Gastrocnemius medialis (tissue), 4 donors: ENCODE results near the gene EGF. TPM values are rescaled to one million over a fixed set of nuclear protein-coding genes. Genes with fewer than 3 reads are reported as not detected.

ENCODE experiments used
- ATAC-seq, 2 donors: fragments of 150-250 bp; one replicate each; pipeline ENCODE4 v1.9.1; 2016
- DNase-seq, 2 donors: peaks; one replicate each; pipeline ENCODE4 v3.0.0-alpha.2; 2019
- H3K27ac ChIP-seq, 4 donors: fragments of 200-600 bp; sonication (generic); 1 replicate in 1 of 4; 2 replicates in 3 of 4; pipeline ENCODE4 v1.5.1; 2016 to 2018; ENCODE audit warnings: mild to moderate bottlenecking in 2 of 4, moderate library complexity in 1 of 4
- H3K27me3 ChIP-seq, 3 donors: fragments of 200-600 bp; sonication (generic) in 2 of 3; 1 replicate in 1 of 3; 2 replicates in 2 of 3; pipeline versions ENCODE4 v1.5.1 to v1.6.0; 2016 to 2019; ENCODE audit warnings: mild to moderate bottlenecking in 1 of 3, moderate library complexity in 1 of 3
- H3K36me3 ChIP-seq, 2 donors: fragments of 200-600 bp; sonication (generic) in 1 of 2; one replicate each; pipeline ENCODE4 v1.5.1; 2017 to 2018
- H3K4me1 ChIP-seq, 2 donors: fragments of 200-600 bp; sonication (generic) in 1 of 2; one replicate each; pipeline ENCODE4 v1.5.1; 2016 to 2017; ENCODE audit warnings: mild to moderate bottlenecking in 2 of 2
- H3K4me3 ChIP-seq, 4 donors: fragments of 200-600 bp; sonication (generic) in 3 of 4; 1 replicate in 1 of 4; 2 replicates in 3 of 4; pipeline ENCODE4 v1.5.1; 2016 to 2019; ENCODE audit warnings: mild to moderate bottlenecking in 2 of 4
- H3K9me3 ChIP-seq, 3 donors: fragments of 200-600 bp; sonication (generic) in 2 of 3; 1 replicate in 1 of 3; 2 replicates in 2 of 3; pipeline ENCODE4 v1.5.1; 2016 to 2019
- CTCF ChIP-seq, 5 experiments: fragments of 450-650 bp in 3 of 5; fragments of 200-600 bp in 2 of 5; sonication (generic) in 2 of 5; IDR thresholded peaks in 4 of 5; conservative IDR thresholded peaks in 1 of 5; 1 replicate in 4 of 5; 2 replicates in 1 of 5; pipeline ENCODE4 v1.5.1; 2016 to 2019; ENCODE audit warnings: antibody characterized with exemption in 5 of 5, mild to moderate bottlenecking in 3 of 5, moderate library complexity in 3 of 5
- POLR2A ChIP-seq, 2 donors: fragments of 450-650 bp; IDR thresholded peaks; one replicate each; pipeline ENCODE4 v1.6.1; 2017; ENCODE audit warnings: antibody characterized with exemption in 2 of 2, mild to moderate bottlenecking in 2 of 2, moderate library complexity in 2 of 2
- in situ Hi-C, 4 donors: fragments of 200-750 bp; cut with MboI; loops; one replicate each; pipeline versions ENCODE4 v1.15.0 to v1.8.0; 2017; ENCODE audit warnings: low sequenced_read_pairs in 4 of 4
- intact Hi-C: fragments of 100-400 bp; cut with DNase I; formaldehyde crosslinking; loops from one replicate; pipeline ENCODE4 v1.15.1; 2023; ENCODE audit warnings: low total_unique reads
- total RNA-seq, 4 donors: library from RNA; depleted of rRNA; stranded (reverse); fragments of >200 nt; gene quantifications; one replicate each; pipeline versions ENCODE4 v1.1.0 to v1.2.3, GENCODE V29; 2016

Gene EGF
- total RNA-seq, 4 donors from 2014 or later: 12.1 to 58.5 (median 21.3) TPM

GRCh38 chr4:109877400-109877799 is 35.3 kb upstream of the EGF start:
- TF ChIP-seq POLR2A (IDR thresholded peaks at IDR 0.05): no peak
- TF ChIP-seq CTCF (IDR thresholded peaks at IDR 0.05 in 4 of 5, conservative IDR thresholded peaks at IDR 0.05 in 1 of 5): no peak
- Histone ChIP-seq H3K4me1 (peaks cover 0 to 26% of the 10 kb centered on the region in 2 donors), H3K27ac (no peak overlapping the region), H3K36me3 (no peaks in the 10 kb centered on the region), H3K27me3 (no peaks in the 10 kb centered on the region), H3K4me3 (no peak overlapping the region), H3K9me3 (no peaks in the 10 kb centered on the region)
- intact Hi-C loops: no loop called here
- ATAC-seq: no peak
- DNase-seq: no peak
- in situ Hi-C loops: no loop called here

GRCh38 chr4:109878355-109878754 is 34.3 kb upstream of the EGF start:
- Histone ChIP-seq H3K27me3 (no peaks in the 10 kb centered on the region), H3K4me3 (no peak overlapping the region), H3K4me1 (peaks cover 0 to 26% of the 10 kb centered on the region in 2 donors), H3K9me3 (no peaks in the 10 kb centered on the region), H3K36me3 (no peaks in the 10 kb centered on the region), H3K27ac (no peak overlapping the region)
- DNase-seq: no peak
- intact Hi-C loops: no loop called here
- TF ChIP-seq CTCF (IDR thresholded peaks at IDR 0.05 in 4 of 5, conservative IDR thresholded peaks at IDR 0.05 in 1 of 5) (no peak), POLR2A (IDR thresholded peaks at IDR 0.05) (no peak)
- no peak for ATAC-seq
- in situ Hi-C loops: no loop called here

GRCh38 chr4:109879081-109879480 is 33.6 kb upstream of the EGF start:
- TF ChIP-seq POLR2A (IDR thresholded peaks at IDR 0.05): no peak
- no peak for TF ChIP-seq CTCF (IDR thresholded peaks at IDR 0.05 in 4 of 5, conservative IDR thresholded peaks at IDR 0.05 in 1 of 5)
- no peaks in the 10 kb centered on the region for H3K36me3 ChIP-seq
- H3K4me1 ChIP-seq: peaks cover 0 to 19% of the 10 kb centered on the region in 2 donors
- H3K9me3 ChIP-seq: no peaks in the 10 kb centered on the region
- ATAC-seq (no peak), DNase-seq (no peak)
- intact Hi-C loops: no loop called here
- H3K27me3 ChIP-seq: no peaks in the 10 kb centered on the region
- in situ Hi-C loops: no loop called here
- H3K4me3 ChIP-seq: no peak overlapping the region
- no peak overlapping the region for H3K27ac ChIP-seq

GRCh38 chr4:109879636-109880314 is 32.9 kb upstream of the EGF start:
- H3K4me3 ChIP-seq: no peak overlapping the region
- in situ Hi-C loops (no loop called here), intact Hi-C loops (no loop called here)
- no peak for DNase-seq
- TF ChIP-seq POLR2A (IDR thresholded peaks at IDR 0.05) (no peak), CTCF (IDR thresholded peaks at IDR 0.05 in 4 of 5, conservative IDR thresholded peaks at IDR 0.05 in 1 of 5) (no peak)
- no peaks in the 10 kb centered on the region for H3K9me3 ChIP-seq
- H3K27me3 ChIP-seq: no peaks in the 10 kb centered on the region
- no peaks in the 10 kb centered on the region for H3K36me3 ChIP-seq
- H3K4me1 ChIP-seq: peaks cover 0 to 13% of the 10 kb centered on the region in 2 donors
- H3K27ac ChIP-seq: no peak overlapping the region
- no peak for ATAC-seq

- DNase-seq (no peak), ATAC-seq (peak; percentile 56 to 86)
- H3K4me3 ChIP-seq: no peak overlapping the region
- peaks cover 0 to 22% of the 10 kb centered on the region in 2 donors for H3K4me1 ChIP-seq
- H3K27ac ChIP-seq: peak overlapping the region in 2 of 4 donors; percentile 21 to 68
- no peaks in the 10 kb centered on the region for H3K27me3 ChIP-seq
- intact Hi-C loops: no loop called here
- H3K36me3 ChIP-seq: no peaks in the 10 kb centered on the region
- TF ChIP-seq POLR2A (IDR thresholded peaks at IDR 0.05) (no peak), CTCF (IDR thresholded peaks at IDR 0.05 in 4 of 5, conservative IDR thresholded peaks at IDR 0.05 in 1 of 5) (no peak)
- in situ Hi-C loops: no loop called here
- H3K9me3 ChIP-seq: no peaks in the 10 kb centered on the region
These were observed 26.4 kb upstream of the EGF start for GRCh38 chr4:109886303-109886702.
